DOHH2 (cell line): ENCODE data around the gene ATP12A.

Source experiments
- H3F3A ChIP-seq: fragments of 200-600 bp; sonication (generic), shearing (Covaris generic); 2 replicates; pipeline ENCODE4 v1.6.0; 2016; ENCODE audit warnings: antibody characterized with exemption, mild to moderate bottlenecking; ENCODE audit not compliant: control insufficient read depth, insufficient read depth
- H3K27ac ChIP-seq: fragments of 200-600 bp; sonication (generic); 2 replicates; pipeline ENCODE4 v1.5.1; 2014; ENCODE audit warnings: low read depth, mild to moderate bottlenecking, low read length, moderate library complexity
- H3K27me3 ChIP-seq: fragments of 200-600 bp; sonication (generic); 2 replicates; pipeline ENCODE4 v1.6.1; 2014; ENCODE audit warnings: mild to moderate bottlenecking, low read length, mixed read lengths; ENCODE audit not compliant: control insufficient read depth
- H3K36me3 ChIP-seq: fragments of 200-600 bp; sonication (generic); 2 replicates; pipeline ENCODE4 v1.6.1; 2014; ENCODE audit warnings: mild to moderate bottlenecking, low read length, moderate library complexity, mixed read lengths; ENCODE audit not compliant: control insufficient read depth
- H3K4me1 ChIP-seq: fragments of 200-600 bp; sonication (generic); 2 replicates; pipeline ENCODE4 v1.6.1; 2014; ENCODE audit warnings: mild to moderate bottlenecking, low read length, mixed read lengths; ENCODE audit not compliant: control insufficient read depth
- H3K4me2 ChIP-seq: fragments of 200-600 bp; sonication (generic); 2 replicates; pipeline ENCODE4 v1.6.0; 2014; ENCODE audit warnings: mild to moderate bottlenecking, low read length, moderate library complexity
- H3K4me3 ChIP-seq: fragments of 200-600 bp; sonication (generic); 2 replicates; pipeline ENCODE4 v1.5.1; 2014; ENCODE audit warnings: mild to moderate bottlenecking, low read length, mixed read lengths
- H3K79me2 ChIP-seq: fragments of 200-600 bp; sonication (generic); 2 replicates; pipeline ENCODE4 v1.6.1; 2014; ENCODE audit warnings: mild to moderate bottlenecking, low read length, mixed read lengths; ENCODE audit not compliant: control insufficient read depth
- H3K9me2 ChIP-seq: fragments of 200-600 bp; sonication (generic); replicated peaks from 2 replicates; pipeline ENCODE4 v1.6.1; 2014; ENCODE audit warnings: mild to moderate bottlenecking, low read length, mixed read lengths; ENCODE audit not compliant: control insufficient read depth
- H3K9me3 ChIP-seq: fragments of 200-600 bp; sonication (generic); 2 replicates; pipeline ENCODE4 v1.6.1; 2014; ENCODE audit warnings: antibody characterized with exemption, low read length, mixed read lengths; ENCODE audit not compliant: control insufficient read depth, insufficient read depth
- H4K20me1 ChIP-seq: fragments of 200-600 bp; sonication (generic); 2 replicates; pipeline ENCODE4 v1.6.0; 2014; ENCODE audit warnings: low read depth, mild to moderate bottlenecking, antibody characterized with exemption, low read length, moderate library complexity; ENCODE audit not compliant: control insufficient read depth, insufficient read depth
- EZH2phosphoT487 ChIP-seq: fragments of 200-600 bp; sonication (generic); IDR thresholded peaks from 2 replicates; pipeline ENCODE4 v1.6.1; 2017; ENCODE audit warnings: borderline replicate concordance, mild to moderate bottlenecking, antibody characterized with exemption, low read length, moderate library complexity, mixed read lengths
- TF ChIP-seq, protein P1 (sequence below): fragments of 200-600 bp; sonication (generic); IDR thresholded peaks from one replicate; pipeline ENCODE4 v1.5.1; 2014; ENCODE audit warnings: antibody characterized with exemption, mild to moderate bottlenecking, low read depth, low read length; ENCODE audit not compliant: poor library complexity, severe bottlenecking

The ATP12A gene

DNA sequence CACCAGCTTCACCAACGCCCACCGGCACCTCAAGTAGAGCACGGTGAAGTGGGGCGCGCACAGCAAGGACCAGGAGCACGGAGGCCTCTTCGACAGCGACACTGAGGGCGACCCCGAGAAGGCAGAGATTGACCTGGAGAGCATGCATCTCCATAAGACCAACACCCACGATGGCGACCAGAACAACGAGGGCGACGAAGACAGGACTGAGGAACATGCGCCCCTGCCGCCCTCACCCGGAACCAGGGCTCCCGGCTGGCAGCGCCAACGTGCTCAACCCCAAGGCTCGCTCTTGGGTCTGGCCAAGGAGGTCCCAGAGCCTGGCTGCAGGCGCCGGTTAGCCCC lies 65.3 kb downstream of the ATP12A start:
- peaks cover 6% of the 10 kb centered on the region for H3K27me3 ChIP-seq
- H3K4me1 ChIP-seq: no peaks in the 10 kb centered on the region
- H3K4me3 ChIP-seq: no peak overlapping the region
- no peak overlapping the region for H3K27ac ChIP-seq
- H3K9me2 ChIP-seq: no peaks in the 10 kb centered on the region
- H3K4me2 ChIP-seq: no peak overlapping the region
- no peaks in the 10 kb centered on the region for H3F3A ChIP-seq
- no peaks in the 10 kb centered on the region for H3K79me2 ChIP-seq
- TF ChIP-seq EZH2phosphoT487: no peak
- H3K9me3 ChIP-seq: no peaks in the 10 kb centered on the region
- no peaks in the 10 kb centered on the region for H3K36me3 ChIP-seq
- H4K20me1 ChIP-seq: no peaks in the 10 kb centered on the region

DNA sequence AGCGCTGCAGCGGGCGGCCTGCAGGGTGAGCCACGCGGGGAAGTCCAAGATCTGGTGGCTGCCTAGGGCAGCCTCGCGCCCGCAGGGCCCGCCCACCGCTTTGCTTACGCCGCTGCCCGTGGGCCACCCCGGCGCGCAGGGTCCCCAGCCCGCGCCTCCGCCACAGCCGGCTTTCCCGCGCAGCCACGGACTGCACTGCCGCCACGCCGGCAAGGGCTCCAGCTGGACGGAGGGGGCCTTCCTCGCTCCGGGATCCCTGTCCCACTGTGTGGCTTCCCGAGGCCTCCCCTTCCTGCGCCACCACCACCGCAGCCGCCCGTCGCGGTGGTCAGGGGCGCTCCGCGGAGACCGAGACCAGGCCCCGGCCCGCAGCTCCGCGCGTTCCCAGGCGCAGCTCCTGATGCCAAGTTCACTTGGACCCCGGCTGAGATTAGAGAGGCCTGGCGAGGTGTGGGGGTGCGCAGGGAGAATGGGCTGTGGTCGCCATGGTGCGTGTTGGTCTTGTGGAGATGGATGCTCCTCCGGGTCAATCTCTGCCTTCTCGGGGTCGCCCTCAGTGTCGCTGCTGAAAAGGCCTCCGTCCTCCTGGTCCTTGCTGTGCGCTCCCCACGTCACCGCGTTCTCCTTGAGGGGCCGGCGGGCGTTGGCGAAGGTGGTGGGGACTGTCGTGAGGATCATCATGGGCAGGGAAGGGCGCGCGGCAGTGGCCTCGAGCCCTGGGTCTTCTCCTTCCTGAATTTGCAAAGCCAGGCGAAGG lies 65.8 kb downstream of the ATP12A start:
- Histone ChIP-seq H4K20me1 (no peaks in the 10 kb centered on the region), H3K27me3 (peaks cover 8% of the 10 kb centered on the region), H3K9me2 (no peaks in the 10 kb centered on the region), H3K79me2 (no peaks in the 10 kb centered on the region), H3F3A (no peaks in the 10 kb centered on the region), H3K9me3 (no peaks in the 10 kb centered on the region), H3K27ac (no peak overlapping the region), H3K4me3 (no peak overlapping the region), H3K4me2 (no peak overlapping the region), H3K36me3 (no peaks in the 10 kb centered on the region), H3K4me1 (no peaks in the 10 kb centered on the region)
- TF ChIP-seq EZH2phosphoT487: no peak
- TF ChIP-seq, protein P1, sequence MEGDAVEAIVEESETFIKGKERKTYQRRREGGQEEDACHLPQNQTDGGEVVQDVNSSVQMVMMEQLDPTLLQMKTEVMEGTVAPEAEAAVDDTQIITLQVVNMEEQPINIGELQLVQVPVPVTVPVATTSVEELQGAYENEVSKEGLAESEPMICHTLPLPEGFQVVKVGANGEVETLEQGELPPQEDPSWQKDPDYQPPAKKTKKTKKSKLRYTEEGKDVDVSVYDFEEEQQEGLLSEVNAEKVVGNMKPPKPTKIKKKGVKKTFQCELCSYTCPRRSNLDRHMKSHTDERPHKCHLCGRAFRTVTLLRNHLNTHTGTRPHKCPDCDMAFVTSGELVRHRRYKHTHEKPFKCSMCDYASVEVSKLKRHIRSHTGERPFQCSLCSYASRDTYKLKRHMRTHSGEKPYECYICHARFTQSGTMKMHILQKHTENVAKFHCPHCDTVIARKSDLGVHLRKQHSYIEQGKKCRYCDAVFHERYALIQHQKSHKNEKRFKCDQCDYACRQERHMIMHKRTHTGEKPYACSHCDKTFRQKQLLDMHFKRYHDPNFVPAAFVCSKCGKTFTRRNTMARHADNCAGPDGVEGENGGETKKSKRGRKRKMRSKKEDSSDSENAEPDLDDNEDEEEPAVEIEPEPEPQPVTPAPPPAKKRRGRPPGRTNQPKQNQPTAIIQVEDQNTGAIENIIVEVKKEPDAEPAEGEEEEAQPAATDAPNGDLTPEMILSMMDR: no peak

DNA sequence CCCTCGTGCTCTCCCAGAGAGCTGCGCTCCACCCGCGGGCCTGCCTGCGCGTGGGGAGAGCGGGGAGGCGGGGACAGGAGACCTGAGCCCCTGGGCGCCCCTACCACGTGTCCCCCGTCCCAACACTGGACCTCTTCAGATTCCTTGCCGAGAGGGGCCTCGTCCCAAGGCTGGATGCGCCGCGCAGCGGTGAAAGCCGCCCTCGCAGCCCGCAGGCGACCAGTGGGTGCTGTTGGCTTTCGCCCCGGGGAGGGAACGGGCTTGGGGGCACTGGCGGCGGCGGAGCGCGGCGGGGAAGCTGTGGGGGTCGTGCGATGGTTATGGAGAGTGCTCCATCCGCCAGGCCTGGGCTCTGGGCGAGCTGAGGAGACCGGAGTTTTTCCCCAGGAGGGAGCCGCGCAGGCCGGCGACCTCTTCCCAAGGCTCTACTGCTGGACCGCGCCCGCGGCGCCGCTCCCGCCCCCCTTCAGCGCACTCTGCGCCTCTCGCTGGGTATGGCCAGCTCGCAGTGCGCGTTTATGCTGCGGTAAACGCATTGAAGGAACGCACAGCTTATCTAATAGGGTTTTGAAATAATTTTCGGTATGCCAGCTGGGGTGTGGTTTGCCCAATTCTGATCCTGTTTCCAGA lies 66.5 kb downstream of the ATP12A start:
- no peaks in the 10 kb centered on the region for H4K20me1 ChIP-seq
- no peaks in the 10 kb centered on the region for H3K9me3 ChIP-seq
- no peaks in the 10 kb centered on the region for H3K4me1 ChIP-seq
- H3F3A ChIP-seq: no peaks in the 10 kb centered on the region
- no peak overlapping the region for H3K4me3 ChIP-seq
- H3K4me2 ChIP-seq: no peak overlapping the region
- no peaks in the 10 kb centered on the region for H3K36me3 ChIP-seq
- no peaks in the 10 kb centered on the region for H3K9me2 ChIP-seq
- TF ChIP-seq, protein P1: no peak
- no peak for TF ChIP-seq EZH2phosphoT487
- no peak overlapping the region for H3K27ac ChIP-seq
- peaks cover 8% of the 10 kb centered on the region for H3K27me3 ChIP-seq
- H3K79me2 ChIP-seq: no peaks in the 10 kb centered on the region
